ENCODE results near the gene MYNN.

DNA sequence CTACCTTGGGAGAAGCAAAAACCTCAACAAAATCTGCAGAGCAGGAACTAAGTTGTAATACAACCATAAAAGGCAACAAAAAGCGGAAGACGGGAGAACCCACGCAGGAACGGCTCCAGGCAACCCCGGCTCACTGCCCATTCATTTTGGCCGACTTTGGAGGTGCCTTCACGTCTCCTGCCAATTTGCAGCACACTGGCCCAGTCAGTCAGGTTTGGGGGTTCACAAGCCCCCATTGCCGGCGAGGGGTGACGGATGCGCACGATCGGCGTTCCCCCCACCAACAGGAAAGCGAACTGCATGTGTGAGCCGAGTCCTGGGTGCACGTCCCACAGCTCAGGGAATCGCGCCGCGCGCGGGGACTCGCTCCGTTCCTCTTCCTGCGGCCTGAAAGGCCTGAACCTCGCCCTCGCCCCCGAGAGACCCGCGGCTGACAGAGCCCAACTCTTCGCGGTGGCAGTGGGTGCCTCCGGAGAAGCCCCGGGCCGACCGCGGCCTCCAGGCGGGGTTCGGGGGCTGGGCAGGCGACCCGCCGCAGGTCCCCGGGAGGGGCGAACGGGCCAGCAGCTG is 8.8 kb upstream of the MYNN start:
- TF ChIP-seq, protein P1, sequence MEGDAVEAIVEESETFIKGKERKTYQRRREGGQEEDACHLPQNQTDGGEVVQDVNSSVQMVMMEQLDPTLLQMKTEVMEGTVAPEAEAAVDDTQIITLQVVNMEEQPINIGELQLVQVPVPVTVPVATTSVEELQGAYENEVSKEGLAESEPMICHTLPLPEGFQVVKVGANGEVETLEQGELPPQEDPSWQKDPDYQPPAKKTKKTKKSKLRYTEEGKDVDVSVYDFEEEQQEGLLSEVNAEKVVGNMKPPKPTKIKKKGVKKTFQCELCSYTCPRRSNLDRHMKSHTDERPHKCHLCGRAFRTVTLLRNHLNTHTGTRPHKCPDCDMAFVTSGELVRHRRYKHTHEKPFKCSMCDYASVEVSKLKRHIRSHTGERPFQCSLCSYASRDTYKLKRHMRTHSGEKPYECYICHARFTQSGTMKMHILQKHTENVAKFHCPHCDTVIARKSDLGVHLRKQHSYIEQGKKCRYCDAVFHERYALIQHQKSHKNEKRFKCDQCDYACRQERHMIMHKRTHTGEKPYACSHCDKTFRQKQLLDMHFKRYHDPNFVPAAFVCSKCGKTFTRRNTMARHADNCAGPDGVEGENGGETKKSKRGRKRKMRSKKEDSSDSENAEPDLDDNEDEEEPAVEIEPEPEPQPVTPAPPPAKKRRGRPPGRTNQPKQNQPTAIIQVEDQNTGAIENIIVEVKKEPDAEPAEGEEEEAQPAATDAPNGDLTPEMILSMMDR (IDR thresholded peaks at IDR 0.05): no peak
- TF ChIP-seq REST (IDR thresholded peaks at IDR 0.05; ENCODE audit: insufficient read depth in 1 of 2, low read depth in 2 of 2, low read length in 1 of 2): 0 out of 4 replicates have a peak, but pooled peaks of 1 of the 2 experiments have one; percentile 15
- no peak; the same call in 1 of the 2 replicates for TF ChIP-seq SIN3A (IDR thresholded peaks at IDR 0.05; ENCODE audit: borderline replicate concordance, insufficient read depth, low read depth, low read length)

Data from Panc1 (cell line).